GM12878 (cell line): Measurements from ENCODE around the gene INTS13. TPM values are rescaled to one million over a fixed set of nuclear protein-coding genes. Genes with fewer than 3 reads are reported as not detected.
A peak's percentile ranks its signal among the peaks of the same experiment; 100 is the strongest.

Experiments used
- ASH2L ChIP-seq: fragments of 300-600, 200-600 bp; sonication (generic); IDR thresholded peaks from 2 replicates; pipeline ENCODE4 v1.6.1; 2017; ENCODE audit warnings: low read depth, mild to moderate bottlenecking, borderline replicate concordance
- ATF2 ChIP-seq: IDR thresholded peaks from 2 replicates; pipeline ENCODE4 v1.6.1; 2012; ENCODE audit warnings: low read length, inconsistent platforms
- BRCA1 ChIP-seq: IDR thresholded peaks from 2 replicates; pipeline ENCODE4 v1.6.1; 2011; ENCODE audit warnings: low read depth, low read length, improper control_type of control experiment
- CHD4 ChIP-seq: fragments of 200-600 bp; sonication (generic); IDR thresholded peaks from 2 replicates; pipeline ENCODE4 v1.6.1; 2016; ENCODE audit warnings: mild to moderate bottlenecking
- E2F8 ChIP-seq: fragments of 450-650 bp; IDR thresholded peaks from 2 replicates; pipeline ENCODE4 v1.6.1; 2018; ENCODE audit warnings: mild to moderate bottlenecking, low read depth, moderate library complexity; ENCODE audit not compliant: partially characterized antibody
- EED ChIP-seq: sonication (generic); IDR thresholded peaks from 2 replicates; pipeline ENCODE4 v1.6.1; 2016; ENCODE audit warnings: antibody characterized with exemption, low read depth
- FOXK2 ChIP-seq: fragments of 450-650 bp; IDR thresholded peaks from 2 replicates; pipeline ENCODE4 v1.6.1; 2017; ENCODE audit warnings: mild to moderate bottlenecking, moderate library complexity
- IKZF1 ChIP-seq: fragments of 450-650 bp; conservative IDR thresholded peaks from 2 replicates; pipeline ENCODE4 v1.6.1; 2017; ENCODE audit warnings: antibody characterized with exemption, mild to moderate bottlenecking
- MEF2A ChIP-seq: IDR thresholded peaks from 2 replicates; pipeline ENCODE4 v1.6.1; 2011; ENCODE audit warnings: low read depth, mild to moderate bottlenecking, low read length, moderate library complexity; ENCODE audit not compliant: insufficient read depth
- MTA2 ChIP-seq: fragments of 450-650 bp; IDR thresholded peaks from 2 replicates; pipeline ENCODE4 v1.6.1; 2016; ENCODE audit warnings: low read depth, mild to moderate bottlenecking, moderate library complexity
- NR2F1 ChIP-seq: fragments of 450-650 bp; conservative IDR thresholded peaks from 2 replicates; pipeline ENCODE4 v1.6.1; 2017; ENCODE audit warnings: mild to moderate bottlenecking
- PAX8 ChIP-seq: fragments of 450-650 bp; IDR thresholded peaks from 2 replicates; pipeline ENCODE4 v1.6.1; 2017; ENCODE audit warnings: mild to moderate bottlenecking, moderate library complexity
- RELA ChIP-seq: fragments of 450-650 bp; IDR thresholded peaks from 2 replicates; pipeline ENCODE4 v1.8.0; 2014; ENCODE audit warnings: borderline replicate concordance; ENCODE audit not compliant: partially characterized antibody
- RUNX3 ChIP-seq: IDR thresholded peaks from 2 replicates; pipeline ENCODE4 v1.6.1; 2012; ENCODE audit warnings: low read length, inconsistent platforms
- SIX5 ChIP-seq: IDR thresholded peaks from 2 replicates; pipeline ENCODE4 v1.6.1; 2011; ENCODE audit warnings: mild to moderate bottlenecking, low read depth, low read length, moderate library complexity; ENCODE audit not compliant: severe bottlenecking
- USF1 ChIP-seq: IDR thresholded peaks from 2 replicates; pipeline ENCODE4 v1.6.1; 2011; ENCODE audit warnings: borderline replicate concordance, low read depth, mild to moderate bottlenecking, moderate library complexity, mixed read lengths, low read length; ENCODE audit not compliant: insufficient read depth; ENCODE audit errors: extremely low read length
- ZBED1 ChIP-seq: IDR thresholded peaks from 2 replicates; pipeline ENCODE4 v1.6.1; 2016; ENCODE audit warnings: borderline replicate concordance
- ZBTB33 ChIP-seq: fragments of 450-650 bp; IDR thresholded peaks from 2 replicates; pipeline ENCODE4 v1.6.1; 2017; ENCODE audit warnings: mild to moderate bottlenecking
- ZNF687 ChIP-seq: fragments of 450-650 bp; IDR thresholded peaks from 2 replicates; pipeline ENCODE4 v1.6.1; 2017; ENCODE audit warnings: mild to moderate bottlenecking, moderate library complexity
- polyA plus RNA-seq, 11 experiments: library from polyadenylated mRNA; depleted of rRNA in 4 of 11; unstranded in 6 of 11; stranded (reverse) in 5 of 11; fragments of >200 nt; fragmentation: Nextera tagmentation in 4 of 11; fragmentation: Illumina TruSeq in 1 of 11; extraction: Ambion mirVana in 4 of 11; extraction: Trizol in 1 of 11; gene quantifications; 1 replicate in 1 of 11; 2 replicates in 10 of 11; pipeline versions ENCODE4 v1.2.1 to v1.2.3, GENCODE V29; 2011 to 2016; ENCODE audit warnings: inconsistent platforms in 2 of 11, missing spikeins in 2 of 11, low read depth in 1 of 11
- total RNA-seq, 4 experiments: library from RNA; depleted of rRNA in 3 of 4; stranded (reverse); fragments of >200 nt in 3 of 4; fragmentation: Illumina TruSeq in 1 of 4; extraction: Trizol in 1 of 4; gene quantifications; 2 replicates each; pipeline versions ENCODE4 v1.2.1 to v1.2.3, GENCODE V29; 2013 to 2021

The INTS13 gene
- total and polyA plus RNA-seq, 10 of the 15 experiments (the other 5 are each of a cell fraction or from before 2014, with no cell fraction given): 33.4 to 72.0 (median 59.9) TPM

GRCh38 chr12:26937863-26938700, at the start of gene INTS13, which contains the start of gene FGFR1OP2 (continued):
- no peak for TF ChIP-seq E2F8
- TF ChIP-seq SIX5: no peak
- TF ChIP-seq MEF2A: no peak
- TF ChIP-seq FOXK2: no peak
- TF ChIP-seq ZBTB33: no peak
- TF ChIP-seq MTA2: no peak
- TF ChIP-seq ASH2L: peak; percentile 82; the same call in 1 of the 2 replicates
- TF ChIP-seq NR2F1: no peak
- TF ChIP-seq CHD4: no peak
- peak; percentile 98 for TF ChIP-seq IKZF1
- TF ChIP-seq ZNF687: peak; percentile 18; the same call in 1 of the 2 replicates
- peak; percentile 88 for TF ChIP-seq BRCA1
- peak; percentile 46 for TF ChIP-seq RELA
- peak; percentile 85 for TF ChIP-seq EED
- TF ChIP-seq ATF2: no peak
- no peak for TF ChIP-seq PAX8
- no peak; the same call in none of the 2 replicates for TF ChIP-seq RUNX3
- no peak for TF ChIP-seq ZBED1
- TF ChIP-seq USF1: no peak
